NOMO-1 treated with dmso at 0.1 percent for 144 hours (cell line): Measurements from ENCODE around the gene PIM2.
A peak's percentile ranks its signal among the peaks of the same experiment; 100 is the strongest.

Experiments used
- DNase-seq: peaks from one replicate; lab custom pipeline; 2025; ENCODE audit not compliant: unreplicated experiment; lab: John Stamatoyannopoulos, UW

The PIM2 gene

GRCh38 chrX:48918643-48919340, at the start of gene PIM2:
Gene PIM2, minus strand, starts transcription at chrX:48919024. Its CDS starts 190 bp downstream, at chrX:48918834.
- peak; percentile 90 for DNase-seq

GRCh38 chrX:48968377-48968776, 49.6 kb upstream of the PIM2 start:
- no peak for DNase-seq

- DNase-seq: no peak
Measured at GRCh38 chrX:48966796-48967579, 48.2 kb upstream of the PIM2 start.

- no peak for DNase-seq
Measured at GRCh38 chrX:48965959-48966358, 47.1 kb upstream of the PIM2 start.

- no peak for DNase-seq
Measured at GRCh38 chrX:48961585-48962091, 42.8 kb upstream of the PIM2 start.

- DNase-seq: peak; percentile 44
Measured at GRCh38 chrX:48960291-48960690, 41.5 kb upstream of the PIM2 start.

- DNase-seq: no peak
Measured at GRCh38 chrX:48958635-48959094, 39.8 kb upstream of the PIM2 start.

- DNase-seq: peak; percentile 88
Measured at GRCh38 chrX:48957827-48958634, 39.2 kb upstream of the PIM2 start.

- DNase-seq: peak; percentile 35
Measured at GRCh38 chrX:48957477-48957826, 38.6 kb upstream of the PIM2 start, which contains the start of gene OTUD5. Gene OTUD5, minus strand, starts transcription at chrX:48957607. Its CDS starts 37 bp downstream, at chrX:48957570.

GRCh38 chrX:48956728-48957414, 38.0 kb upstream of the PIM2 start:
- DNase-seq: no peak

- no peak for DNase-seq
Measured at GRCh38 chrX:48948589-48948988, 29.8 kb upstream of the PIM2 start.

- no peak for DNase-seq
Measured at GRCh38 chrX:48945517-48946348, 26.9 kb upstream of the PIM2 start.

- DNase-seq: no peak
Measured at GRCh38 chrX:48942895-48943294, 24.1 kb upstream of the PIM2 start.

- no peak for DNase-seq
Measured at GRCh38 chrX:48940404-48940955, 21.7 kb upstream of the PIM2 start.

GRCh38 chrX:48939524-48940228, 20.9 kb upstream of the PIM2 start:
- DNase-seq: no peak

GRCh38 chrX:48938721-48939425, 20.0 kb upstream of the PIM2 start:
- DNase-seq: no peak

- peak; percentile 40 for DNase-seq
Measured at GRCh38 chrX:48937054-48937907, 18.5 kb upstream of the PIM2 start.
